Vagina (tissue), 2 donors: Measurements from ENCODE around the gene ATOH7.

Experiments
- POLR2A ChIP-seq, 2 donors: fragments of 450-650 bp; IDR thresholded peaks; one replicate each; pipeline ENCODE4 v1.6.1; 2017; ENCODE audit warnings: antibody characterized with exemption in 2 of 2, mild to moderate bottlenecking in 2 of 2, moderate library complexity in 2 of 2
- POLR2AphosphoS5 ChIP-seq, 2 donors: sonication (generic); formaldehyde crosslinking; IDR thresholded peaks; one replicate each; pipeline ENCODE4 v1.9.0; 2017; ENCODE audit warnings: antibody characterized with exemption in 2 of 2, mild to moderate bottlenecking in 2 of 2, low read depth in 1 of 2; ENCODE audit not compliant: insufficient read depth in 1 of 2
- TF ChIP-seq, protein P1 (sequence below), 3 experiments: fragments of 450-650 bp in 2 of 3; fragments of 200-600 bp in 1 of 3; sonication (generic) in 1 of 3; IDR thresholded peaks; one replicate each; pipeline ENCODE4 v1.5.1; 2017 to 2019; ENCODE audit warnings: antibody characterized with exemption in 3 of 3, mild to moderate bottlenecking in 2 of 3, moderate library complexity in 2 of 3

DNA sequence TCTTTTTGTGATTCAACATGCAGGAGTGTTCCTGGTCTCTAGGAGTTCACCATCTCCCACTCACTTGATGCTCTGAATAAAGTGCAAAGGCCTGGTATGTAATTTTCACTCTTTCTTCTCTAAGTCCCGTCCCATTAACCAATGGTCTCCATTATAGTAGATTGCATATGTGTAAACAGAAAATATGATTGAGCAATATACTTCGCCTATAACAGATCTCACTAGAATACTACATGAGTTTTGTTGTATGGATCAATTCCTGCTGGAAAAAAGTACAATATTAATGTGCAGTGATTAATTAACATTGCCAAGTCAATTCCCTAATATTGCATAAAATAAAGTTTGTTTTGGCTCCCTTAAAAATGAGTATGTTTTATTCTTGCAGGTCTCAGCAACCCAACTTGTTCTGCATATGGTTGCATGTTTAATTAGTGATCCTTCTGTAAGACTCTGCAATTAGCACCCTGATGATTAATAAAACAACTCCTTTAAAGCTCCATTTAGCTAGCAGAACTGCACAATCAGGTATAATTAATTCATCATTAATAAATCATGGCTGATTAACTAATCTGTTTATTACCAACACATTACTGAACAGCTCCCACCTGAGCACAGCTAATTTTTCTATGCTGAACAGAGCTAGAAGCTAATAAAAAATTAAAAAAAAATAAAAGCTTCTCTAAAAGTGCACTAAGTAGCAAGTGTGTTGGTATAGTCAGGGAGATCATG is 37.8 kb upstream of the ATOH7 start:
- TF ChIP-seq, protein P1, sequence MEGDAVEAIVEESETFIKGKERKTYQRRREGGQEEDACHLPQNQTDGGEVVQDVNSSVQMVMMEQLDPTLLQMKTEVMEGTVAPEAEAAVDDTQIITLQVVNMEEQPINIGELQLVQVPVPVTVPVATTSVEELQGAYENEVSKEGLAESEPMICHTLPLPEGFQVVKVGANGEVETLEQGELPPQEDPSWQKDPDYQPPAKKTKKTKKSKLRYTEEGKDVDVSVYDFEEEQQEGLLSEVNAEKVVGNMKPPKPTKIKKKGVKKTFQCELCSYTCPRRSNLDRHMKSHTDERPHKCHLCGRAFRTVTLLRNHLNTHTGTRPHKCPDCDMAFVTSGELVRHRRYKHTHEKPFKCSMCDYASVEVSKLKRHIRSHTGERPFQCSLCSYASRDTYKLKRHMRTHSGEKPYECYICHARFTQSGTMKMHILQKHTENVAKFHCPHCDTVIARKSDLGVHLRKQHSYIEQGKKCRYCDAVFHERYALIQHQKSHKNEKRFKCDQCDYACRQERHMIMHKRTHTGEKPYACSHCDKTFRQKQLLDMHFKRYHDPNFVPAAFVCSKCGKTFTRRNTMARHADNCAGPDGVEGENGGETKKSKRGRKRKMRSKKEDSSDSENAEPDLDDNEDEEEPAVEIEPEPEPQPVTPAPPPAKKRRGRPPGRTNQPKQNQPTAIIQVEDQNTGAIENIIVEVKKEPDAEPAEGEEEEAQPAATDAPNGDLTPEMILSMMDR (IDR thresholded peaks at IDR 0.05), result no peak
- TF ChIP-seq POLR2A (IDR thresholded peaks at IDR 0.05) (no peak), POLR2AphosphoS5 (IDR thresholded peaks at IDR 0.05; ENCODE audit: insufficient read depth in 1 of 2, low read depth in 1 of 2) (no peak)
